ENCODE results near the gene B3GALT5.

- TF ChIP-seq CTCF (conservative IDR thresholded peaks at IDR 0.05): no peak
- TF ChIP-seq EZH2 (IDR thresholded peaks at IDR 0.05; ENCODE audit: low read depth): no peak
Measured at GRCh38 chr21:39604951-39605350, 7.8 kb upstream of the B3GALT5 start.

Data from PC-9 (cell line).